HepG2 (cell line): Measurements from ENCODE around the gene TULP3. TPM values are rescaled to one million over a fixed set of nuclear protein-coding genes. Genes with fewer than 3 reads are reported as not detected.

Experiments
- ARID2 ChIP-seq: sonication (generic); formaldehyde crosslinking; IDR thresholded peaks from 2 replicates; pipeline ENCODE4 v1.8.1; 2022; ENCODE audit warnings: mild to moderate bottlenecking, missing genetic modification reagents, borderline replicate concordance
- ATM ChIP-seq: fragments of 450-650 bp; IDR thresholded peaks from 2 replicates; pipeline ENCODE4 v1.7.1; 2017; ENCODE audit warnings: mild to moderate bottlenecking, borderline replicate concordance
- DNMT3B ChIP-seq: conservative IDR thresholded peaks from 2 replicates; pipeline ENCODE4 v1.6.1; 2016; ENCODE audit warnings: missing biosample characterization, control low read depth
- ELF1 ChIP-seq: sonication (generic); formaldehyde crosslinking; IDR thresholded peaks from 2 replicates; pipeline ENCODE4 v1.4.0; 2020; ENCODE audit warnings: missing genetic modification reagents
- GLMP ChIP-seq: sonication (generic); formaldehyde crosslinking; IDR thresholded peaks from 2 replicates; pipeline ENCODE4 v1.9.0; 2021; ENCODE audit warnings: missing genetic modification reagents, mild to moderate bottlenecking, borderline replicate concordance
- GMEB2 ChIP-seq: IDR thresholded peaks from 2 replicates; pipeline ENCODE4 v1.6.1; 2016; ENCODE audit warnings: missing biosample characterization, missing genetic modification reagents, low read depth
- IKZF1 ChIP-seq: fragments of 450-650 bp; IDR thresholded peaks from 2 replicates; pipeline ENCODE4 v1.7.1; 2016
- JUNB ChIP-seq: sonication (generic); formaldehyde crosslinking; IDR thresholded peaks from 2 replicates; pipeline ENCODE4 v1.8.0; 2022; ENCODE audit warnings: missing genetic modification reagents, mild to moderate bottlenecking, borderline replicate concordance
- NFIB ChIP-seq: sonication (generic); formaldehyde crosslinking; IDR thresholded peaks from 2 replicates; pipeline ENCODE4 v1.9.0; 2021; ENCODE audit warnings: missing genetic modification reagents, mild to moderate bottlenecking, borderline replicate concordance
- NFIC ChIP-seq: IDR thresholded peaks from 2 replicates; pipeline ENCODE4 v1.6.1; 2012; ENCODE audit warnings: mild to moderate bottlenecking, low read length, inconsistent platforms
- PITX1 ChIP-seq: sonication (generic); formaldehyde crosslinking; IDR thresholded peaks from 2 replicates; pipeline ENCODE4 v1.5.1; 2020; ENCODE audit warnings: mild to moderate bottlenecking, missing genetic modification reagents
- SOX6 ChIP-seq, 2 experiments: fragments of 450-650 bp in 1 of 2; sonication (generic) in 1 of 2; formaldehyde crosslinking in 1 of 2; IDR thresholded peaks; 2 replicates each; pipeline versions ENCODE4 v1.4.0 to v1.6.1; 2017 to 2020; ENCODE audit warnings: antibody characterized with exemption in 1 of 2, mild to moderate bottlenecking in 1 of 2, missing genetic modification reagents in 1 of 2
- ZNF24 ChIP-seq: fragments of 450-650 bp; IDR thresholded peaks from 2 replicates; pipeline ENCODE4 v1.6.1; 2017; ENCODE audit warnings: antibody characterized with exemption, mild to moderate bottlenecking
- polyA plus RNA-seq, 8 experiments: library from polyadenylated mRNA; depleted of rRNA in 3 of 8; stranded (reverse) in 7 of 8; unstranded in 1 of 8; fragments of >200 nt; fragmentation: Illumina TruSeq in 4 of 8; extraction: Trizol in 4 of 8; gene quantifications; 2 replicates each; pipeline versions ENCODE4 v1.2.1 to v1.2.3, GENCODE V29; 2011 to 2016; ENCODE audit warnings: low read depth in 4 of 8, missing spikeins in 1 of 8, mixed read lengths in 1 of 8; ENCODE audit not compliant: insufficient read depth in 1 of 8
- total RNA-seq, 5 experiments: library from RNA; depleted of rRNA; stranded (reverse); fragments of >200 nt; fragmentation: Illumina TruSeq; extraction: Trizol; gene quantifications; 2 replicates each; pipeline ENCODE4 v1.2.3, GENCODE V29; 2016; ENCODE audit warnings: low read depth in 1 of 5
- TF ChIP-seq, protein P1 (sequence below): sonication (generic); formaldehyde crosslinking; IDR thresholded peaks from 2 replicates; pipeline ENCODE4 v1.8.0; 2023; ENCODE audit warnings: mild to moderate bottlenecking, missing genetic modification reagents
- TF ChIP-seq, protein P2 (sequence below): sonication (generic); formaldehyde crosslinking; IDR thresholded peaks from 2 replicates; pipeline ENCODE4 v1.4.0; 2020; ENCODE audit warnings: mild to moderate bottlenecking, missing genetic modification reagents
- TF ChIP-seq, protein P3 (sequence below), 2 experiments: sonication (generic) in 1 of 2; formaldehyde crosslinking in 1 of 2; IDR thresholded peaks; 2 replicates each; pipeline versions ENCODE4 v1.6.1 to v1.9.0; 2014 to 2022; ENCODE audit warnings: antibody characterized with exemption in 1 of 2, borderline replicate concordance in 1 of 2, inconsistent platforms in 1 of 2, low read depth in 1 of 2, missing genetic modification reagents in 1 of 2

Gene TULP3
- total and polyA plus RNA-seq, 2 of the 13 experiments (the other 11 are each of a cell fraction or from before 2014, with no cell fraction given), result 11.2 to 13.2 TPM

DNA sequence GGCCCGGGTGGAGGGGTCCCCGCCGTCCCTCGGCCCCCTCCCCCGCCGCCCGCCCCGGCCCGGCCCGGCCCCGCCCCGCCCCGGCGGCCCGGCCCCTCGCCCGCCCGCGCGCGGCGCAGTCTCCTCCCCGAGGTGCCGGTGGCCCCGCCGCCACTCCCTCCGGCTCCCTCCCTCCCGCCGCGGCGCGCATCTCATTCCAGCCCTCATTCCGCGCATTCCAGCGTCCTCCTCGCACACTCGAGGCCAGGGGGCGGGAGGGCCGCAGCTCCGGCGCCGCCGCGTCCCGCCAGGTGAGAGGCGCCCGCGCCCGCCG lies 68.5 kb downstream of the TULP3 start, which contains the start of gene TEAD4 (continued):
- no peak for TF ChIP-seq GLMP (CRISPR knock-in tag)
- no peak for TF ChIP-seq ATM
- 0 out of 2 replicates have a peak, but pooled peaks have one; percentile 33 for TF ChIP-seq JUNB
- no peak for TF ChIP-seq PITX1 (CRISPR knock-in tag)
- TF ChIP-seq ELF1, result 0 out of 2 replicates have a peak, but pooled peaks have one; percentile 8
- TF ChIP-seq ARID2, result no peak
- no peak for TF ChIP-seq SOX6 (IDR thresholded peaks at IDR 0.05)
- no peak for TF ChIP-seq SOX6 (CRISPR knock-in tag; IDR thresholded peaks at IDR 0.05)
- no peak for TF ChIP-seq IKZF1
- no peak for TF ChIP-seq GMEB2 (CRISPR knock-in tag)
- TF ChIP-seq, protein P1, sequence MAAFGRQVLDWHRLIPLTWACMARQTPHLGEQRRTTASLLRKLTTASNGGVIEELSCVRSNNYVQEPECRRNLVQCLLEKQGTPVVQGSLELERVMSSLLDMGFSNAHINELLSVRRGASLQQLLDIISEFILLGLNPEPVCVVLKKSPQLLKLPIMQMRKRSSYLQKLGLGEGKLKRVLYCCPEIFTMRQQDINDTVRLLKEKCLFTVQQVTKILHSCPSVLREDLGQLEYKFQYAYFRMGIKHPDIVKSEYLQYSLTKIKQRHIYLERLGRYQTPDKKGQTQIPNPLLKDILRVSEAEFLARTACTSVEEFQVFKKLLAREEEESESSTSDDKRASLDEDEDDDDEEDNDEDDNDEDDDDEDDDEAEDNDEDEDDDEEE (CRISPR knock-in tag), result no peak
- TF ChIP-seq NFIC, result no peak
- TF ChIP-seq, protein P2, sequence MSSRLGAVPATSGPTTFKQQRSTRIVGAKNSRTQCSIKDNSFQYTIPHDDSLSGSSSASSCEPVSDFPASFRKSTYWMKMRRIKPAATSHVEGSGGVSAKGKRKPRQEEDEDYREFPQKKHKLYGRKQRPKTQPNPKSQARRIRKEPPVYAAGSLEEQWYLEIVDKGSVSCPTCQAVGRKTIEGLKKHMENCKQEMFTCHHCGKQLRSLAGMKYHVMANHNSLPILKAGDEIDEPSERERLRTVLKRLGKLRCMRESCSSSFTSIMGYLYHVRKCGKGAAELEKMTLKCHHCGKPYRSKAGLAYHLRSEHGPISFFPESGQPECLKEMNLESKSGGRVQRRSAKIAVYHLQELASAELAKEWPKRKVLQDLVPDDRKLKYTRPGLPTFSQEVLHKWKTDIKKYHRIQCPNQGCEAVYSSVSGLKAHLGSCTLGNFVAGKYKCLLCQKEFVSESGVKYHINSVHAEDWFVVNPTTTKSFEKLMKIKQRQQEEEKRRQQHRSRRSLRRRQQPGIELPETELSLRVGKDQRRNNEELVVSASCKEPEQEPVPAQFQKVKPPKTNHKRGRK (CRISPR knock-in tag), result no peak
- no peak for TF ChIP-seq ZNF24
- no peak for TF ChIP-seq NFIB (CRISPR knock-in tag)
- no peak for TF ChIP-seq DNMT3B
- TF ChIP-seq, protein P3, sequence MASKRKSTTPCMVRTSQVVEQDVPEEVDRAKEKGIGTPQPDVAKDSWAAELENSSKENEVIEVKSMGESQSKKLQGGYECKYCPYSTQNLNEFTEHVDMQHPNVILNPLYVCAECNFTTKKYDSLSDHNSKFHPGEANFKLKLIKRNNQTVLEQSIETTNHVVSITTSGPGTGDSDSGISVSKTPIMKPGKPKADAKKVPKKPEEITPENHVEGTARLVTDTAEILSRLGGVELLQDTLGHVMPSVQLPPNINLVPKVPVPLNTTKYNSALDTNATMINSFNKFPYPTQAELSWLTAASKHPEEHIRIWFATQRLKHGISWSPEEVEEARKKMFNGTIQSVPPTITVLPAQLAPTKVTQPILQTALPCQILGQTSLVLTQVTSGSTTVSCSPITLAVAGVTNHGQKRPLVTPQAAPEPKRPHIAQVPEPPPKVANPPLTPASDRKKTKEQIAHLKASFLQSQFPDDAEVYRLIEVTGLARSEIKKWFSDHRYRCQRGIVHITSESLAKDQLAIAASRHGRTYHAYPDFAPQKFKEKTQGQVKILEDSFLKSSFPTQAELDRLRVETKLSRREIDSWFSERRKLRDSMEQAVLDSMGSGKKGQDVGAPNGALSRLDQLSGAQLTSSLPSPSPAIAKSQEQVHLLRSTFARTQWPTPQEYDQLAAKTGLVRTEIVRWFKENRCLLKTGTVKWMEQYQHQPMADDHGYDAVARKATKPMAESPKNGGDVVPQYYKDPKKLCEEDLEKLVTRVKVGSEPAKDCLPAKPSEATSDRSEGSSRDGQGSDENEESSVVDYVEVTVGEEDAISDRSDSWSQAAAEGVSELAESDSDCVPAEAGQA (IDR thresholded peaks at IDR 0.05; ENCODE audit: low read depth), result no peak
- TF ChIP-seq, protein P3 (CRISPR knock-in tag; IDR thresholded peaks at IDR 0.05; ENCODE audit: borderline replicate concordance), result no peak; the same call in 1 of the 2 replicates
